RWPE1 (cell line): ENCODE data around the gene PPP1R9B.
A peak's percentile ranks its signal among the peaks of the same experiment; 100 is the strongest.

Experiments
- CTCF ChIA-PET: fragments of 350-600 bp; sonication (Branson Sonifier 250); formaldehyde crosslinking; extraction: SDS; loops from one replicate; lab custom pipeline; 2021; lab: Yijun Ruan, JAX
- POLR2A ChIA-PET: fragments of 400-600 bp; formaldehyde crosslinking; extraction: SDS; loops from one replicate; lab custom pipeline; 2020; ENCODE audit warnings: antibody characterized with exemption; ENCODE audit not compliant: low non-redundant PET; lab: Yijun Ruan, JAX
- DNase-seq: peaks from one replicate; pipeline ENCODE4 v3.0.0; 2012; ENCODE audit warnings: low spot score
- H3K27ac ChIP-seq: fragments of 450-650 bp; 2 replicates; pipeline ENCODE4 v1.5.1; 2017
- TF ChIP-seq, protein P1 (sequence below): fragments of 450-650 bp; conservative IDR thresholded peaks from 2 replicates; pipeline ENCODE4 v1.5.1; 2017; ENCODE audit warnings: low read depth, mild to moderate bottlenecking

Gene PPP1R9B

GRCh38 chr17:50184064-50184463, 33.6 kb upstream of the PPP1R9B start:
- CTCF ChIA-PET, result interaction anchor here (1.1 kb wide), 1 partner anchor 14 kb away, joined by 6 read pairs; no protein-coding TSS in a partner anchor
- no peak for DNase-seq

GRCh38 chr17:50183421-50183994, 33.0 kb upstream of the PPP1R9B start:
- no peak for DNase-seq
- peak overlapping the region; percentile 26; the same call in 1 of the 2 replicates for H3K27ac ChIP-seq
- ChIA-PET POLR2A (no interaction called here), CTCF (no interaction called here)
- TF ChIP-seq, protein P1, sequence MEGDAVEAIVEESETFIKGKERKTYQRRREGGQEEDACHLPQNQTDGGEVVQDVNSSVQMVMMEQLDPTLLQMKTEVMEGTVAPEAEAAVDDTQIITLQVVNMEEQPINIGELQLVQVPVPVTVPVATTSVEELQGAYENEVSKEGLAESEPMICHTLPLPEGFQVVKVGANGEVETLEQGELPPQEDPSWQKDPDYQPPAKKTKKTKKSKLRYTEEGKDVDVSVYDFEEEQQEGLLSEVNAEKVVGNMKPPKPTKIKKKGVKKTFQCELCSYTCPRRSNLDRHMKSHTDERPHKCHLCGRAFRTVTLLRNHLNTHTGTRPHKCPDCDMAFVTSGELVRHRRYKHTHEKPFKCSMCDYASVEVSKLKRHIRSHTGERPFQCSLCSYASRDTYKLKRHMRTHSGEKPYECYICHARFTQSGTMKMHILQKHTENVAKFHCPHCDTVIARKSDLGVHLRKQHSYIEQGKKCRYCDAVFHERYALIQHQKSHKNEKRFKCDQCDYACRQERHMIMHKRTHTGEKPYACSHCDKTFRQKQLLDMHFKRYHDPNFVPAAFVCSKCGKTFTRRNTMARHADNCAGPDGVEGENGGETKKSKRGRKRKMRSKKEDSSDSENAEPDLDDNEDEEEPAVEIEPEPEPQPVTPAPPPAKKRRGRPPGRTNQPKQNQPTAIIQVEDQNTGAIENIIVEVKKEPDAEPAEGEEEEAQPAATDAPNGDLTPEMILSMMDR, result no peak

More at GRCh38 chr17:50184064-50184463, 33.6 kb upstream of the PPP1R9B start:
- H3K27ac ChIP-seq, result peak overlapping the region; percentile 62
- TF ChIP-seq, protein P1, result no peak
- POLR2A ChIA-PET, result no interaction called here

- peak overlapping the region; percentile 26 for H3K27ac ChIP-seq
- ChIA-PET CTCF (no interaction called here), POLR2A (no interaction called here)
- TF ChIP-seq, protein P1, result no peak
- DNase-seq, result no peak
Measured at GRCh38 chr17:50182783-50183420, 32.4 kb upstream of the PPP1R9B start.

- DNase-seq, result no peak
- TF ChIP-seq, protein P1, result no peak
- ChIA-PET CTCF (interaction anchor here (1.7 kb wide), 1 partner anchor 12 kb away, joined by 6 read pairs; no protein-coding TSS in a partner anchor), POLR2A (no interaction called here)
- H3K27ac ChIP-seq, result peak overlapping the region; percentile 99
Measured at GRCh38 chr17:50181591-50182560, 31.4 kb upstream of the PPP1R9B start.

DNA sequence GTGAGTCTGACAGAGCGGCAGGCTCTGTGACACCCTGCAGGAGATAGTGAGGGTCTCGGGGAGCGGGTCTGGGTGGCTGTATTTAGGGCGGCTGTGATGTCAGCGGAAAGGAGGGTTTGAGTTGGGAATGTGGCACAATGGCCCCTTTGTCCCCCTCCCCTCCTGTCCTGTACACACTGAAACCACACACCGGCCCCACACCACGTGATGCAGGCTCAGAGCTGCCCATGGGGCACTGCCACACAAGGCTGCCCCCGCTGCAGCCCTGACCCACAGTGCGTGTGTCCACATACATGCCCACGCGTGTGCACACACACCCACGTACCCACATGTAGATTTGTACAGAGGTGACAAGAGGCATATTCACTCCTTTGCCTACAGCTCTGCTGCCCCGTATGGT, 30.7 kb upstream of the PPP1R9B start:
- POLR2A ChIA-PET, result interaction anchor here (0.5 kb wide), 1 partner anchor 31 kb away, joined by 4 read pairs; the partner anchor contains the start of gene PPP1R9B
- no peak for DNase-seq
- peak overlapping the region; percentile 99 for H3K27ac ChIP-seq
- CTCF ChIA-PET, result interaction anchor here (1.7 kb wide), 1 partner anchor 12 kb away, joined by 6 read pairs; no protein-coding TSS in a partner anchor
- TF ChIP-seq, protein P1, result no peak

DNA sequence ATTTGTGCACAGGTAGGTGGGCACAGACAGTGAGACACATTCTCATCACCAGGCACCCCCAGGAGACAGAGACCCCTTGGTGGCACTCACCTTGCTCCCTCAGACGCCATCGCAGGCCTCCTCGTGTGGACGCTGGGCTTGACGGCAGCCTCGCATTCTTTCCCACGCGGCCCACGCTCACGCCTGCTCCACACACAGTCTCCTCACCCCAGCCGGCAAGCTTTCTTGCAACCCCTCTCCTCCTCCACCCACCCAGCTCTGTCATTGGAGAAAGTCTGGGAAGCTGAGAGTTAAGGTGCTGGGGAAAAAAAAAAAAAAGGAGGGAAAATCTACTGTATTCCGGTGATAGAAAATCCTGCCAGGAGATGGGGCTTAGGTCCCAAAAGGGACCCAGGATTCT, 30.1 kb upstream of the PPP1R9B start:
- no peak for DNase-seq
- TF ChIP-seq, protein P1, result no peak
- H3K27ac ChIP-seq, result peak overlapping the region; percentile 99
- ChIA-PET CTCF (interaction anchor here (1.7 kb wide), 1 partner anchor 11 kb away, joined by 6 read pairs; no protein-coding TSS in a partner anchor), POLR2A (no interaction called here)
